GM06990 (cell line): ENCODE data around the gene TCF7L1.

Source experiments
- DNase-seq: peaks from one replicate; pipeline ENCODE4 v3.0.0-alpha.2; 2011; ENCODE audit not compliant: insufficient read length; ENCODE audit errors: extremely low read depth
- H3K27me3 ChIP-seq: replicated peaks from 2 replicates; pipeline ENCODE4 v1.6.0; 2011; ENCODE audit warnings: low read length; ENCODE audit not compliant: control insufficient read depth, insufficient read depth
- H3K36me3 ChIP-seq: 2 replicates; pipeline ENCODE4 v1.5.1; 2011; ENCODE audit warnings: low read length; ENCODE audit not compliant: control insufficient read depth, insufficient read depth
- H3K4me3 ChIP-seq: replicated peaks from 2 replicates; pipeline ENCODE4 v1.5.1; 2011; ENCODE audit warnings: low read depth, mild to moderate bottlenecking, control low read depth, low read length
- CTCF ChIP-seq: IDR thresholded peaks from 2 replicates; pipeline ENCODE4 v1.5.1; 2011; ENCODE audit warnings: low read length, control low read depth, mild to moderate bottlenecking, inconsistent platforms; ENCODE audit not compliant: insufficient read depth, poor library complexity, severe bottlenecking

TCF7L1 gene

GRCh38 chr2:85216927-85217326 lies 83.7 kb downstream of the TCF7L1 start:
- Histone ChIP-seq H3K4me3 (no peak overlapping the region), H3K36me3 (no peaks in the 10 kb centered on the region), H3K27me3 (peaks cover 1% of the 10 kb centered on the region)
- DNase-seq = no peak
- no peak for TF ChIP-seq CTCF

GRCh38 chr2:85221067-85221691 lies 88.0 kb downstream of the TCF7L1 start:
- no peak for DNase-seq
- no peak overlapping the region for H3K4me3 ChIP-seq
- H3K36me3 ChIP-seq = no peaks in the 10 kb centered on the region
- TF ChIP-seq CTCF = no peak
- H3K27me3 ChIP-seq = peaks cover 1% of the 10 kb centered on the region

- DNase-seq = no peak
- Histone ChIP-seq H3K36me3 (no peaks in the 10 kb centered on the region), H3K4me3 (no peak overlapping the region), H3K27me3 (no peaks in the 10 kb centered on the region)
- no peak for TF ChIP-seq CTCF
These were observed 89.6 kb downstream of the TCF7L1 start for GRCh38 chr2:85222792-85223191.

- no peak for DNase-seq
- TF ChIP-seq CTCF = no peak
- no peaks in the 10 kb centered on the region; the same call in 1 of the 2 replicates for H3K27me3 ChIP-seq
These were observed 93.6 kb downstream of the TCF7L1 start for GRCh38 chr2:85226783-85227182.

GRCh38 chr2:85230679-85231467 lies 97.7 kb downstream of the TCF7L1 start:
- Histone ChIP-seq H3K36me3 (no peaks in the 10 kb centered on the region), H3K4me3 (no peak overlapping the region), H3K27me3 (no peaks in the 10 kb centered on the region; the same call in 1 of the 2 replicates)
- no peak for TF ChIP-seq CTCF
- no peak for DNase-seq

More at GRCh38 chr2:85226783-85227182, 93.6 kb downstream of the TCF7L1 start:
- Histone ChIP-seq H3K36me3 (no peaks in the 10 kb centered on the region), H3K4me3 (no peak overlapping the region)
